ENCODE measurements around the gene SPTLC3. TPM values are rescaled to one million over a fixed set of nuclear protein-coding genes. Genes with fewer than 3 reads are reported as not detected.

The SPTLC3 gene
- total and polyA plus RNA-seq, 2 donors (not counting 1 experiment from before 2014, with no cell fraction given), result 4.0 TPM

DNA sequence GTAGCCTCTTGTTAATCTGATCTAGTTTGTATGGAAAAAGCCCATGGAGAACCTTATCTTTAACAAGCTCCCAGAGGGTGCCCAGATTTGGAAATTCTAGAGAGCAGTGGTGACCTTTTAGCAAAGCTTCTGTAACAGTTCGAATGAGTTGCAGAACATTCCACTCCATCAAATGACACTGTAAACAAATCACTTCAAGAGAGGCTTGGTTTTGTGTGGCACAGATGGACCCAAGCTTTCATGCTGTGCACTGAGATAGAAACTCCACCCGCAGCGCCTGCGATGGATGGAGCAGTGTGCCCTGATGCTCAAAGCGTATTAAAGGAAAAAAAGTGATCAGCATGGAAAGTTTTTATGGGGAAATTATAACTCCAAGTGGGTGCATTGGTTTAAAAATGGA is 157.2 kb downstream of the SPTLC3 start:
- no peak for TF ChIP-seq EZH2 (IDR thresholded peaks at IDR 0.05; ENCODE audit: low read length, missing control alignments)
- TF ChIP-seq, protein P1, sequence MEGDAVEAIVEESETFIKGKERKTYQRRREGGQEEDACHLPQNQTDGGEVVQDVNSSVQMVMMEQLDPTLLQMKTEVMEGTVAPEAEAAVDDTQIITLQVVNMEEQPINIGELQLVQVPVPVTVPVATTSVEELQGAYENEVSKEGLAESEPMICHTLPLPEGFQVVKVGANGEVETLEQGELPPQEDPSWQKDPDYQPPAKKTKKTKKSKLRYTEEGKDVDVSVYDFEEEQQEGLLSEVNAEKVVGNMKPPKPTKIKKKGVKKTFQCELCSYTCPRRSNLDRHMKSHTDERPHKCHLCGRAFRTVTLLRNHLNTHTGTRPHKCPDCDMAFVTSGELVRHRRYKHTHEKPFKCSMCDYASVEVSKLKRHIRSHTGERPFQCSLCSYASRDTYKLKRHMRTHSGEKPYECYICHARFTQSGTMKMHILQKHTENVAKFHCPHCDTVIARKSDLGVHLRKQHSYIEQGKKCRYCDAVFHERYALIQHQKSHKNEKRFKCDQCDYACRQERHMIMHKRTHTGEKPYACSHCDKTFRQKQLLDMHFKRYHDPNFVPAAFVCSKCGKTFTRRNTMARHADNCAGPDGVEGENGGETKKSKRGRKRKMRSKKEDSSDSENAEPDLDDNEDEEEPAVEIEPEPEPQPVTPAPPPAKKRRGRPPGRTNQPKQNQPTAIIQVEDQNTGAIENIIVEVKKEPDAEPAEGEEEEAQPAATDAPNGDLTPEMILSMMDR (conservative IDR thresholded peaks at IDR 0.05 in 1 of 2, IDR thresholded peaks at IDR 0.05 in 1 of 2; ENCODE audit: low read depth in 1 of 2, low read length in 2 of 2), result no peak
- H3K9me3 ChIP-seq (ENCODE audit: control insufficient read depth, insufficient read depth, low read depth, low read length), result no peaks in the 10 kb centered on the region
- no peaks in the 10 kb centered on the region for H4K20me1 ChIP-seq (ENCODE audit: control insufficient read depth, extremely low read depth, insufficient read depth, low read length)
- no peak overlapping the region for H2AFZ ChIP-seq (ENCODE audit: low read length)
- H3K9ac ChIP-seq (ENCODE audit: insufficient read depth, low read length), result no peak overlapping the region
- no peak overlapping the region for H3K27ac ChIP-seq (ENCODE audit: insufficient read depth, low read length)
- no peak overlapping the region for H3K4me2 ChIP-seq (ENCODE audit: extremely low read depth, insufficient read depth, low read length)
- no peaks in the 10 kb centered on the region for H3K36me3 ChIP-seq (ENCODE audit: control insufficient read depth, insufficient read depth, low read length)
- DNase-seq (ENCODE audit: low read depth in 2 of 2), result no peak
- no peaks in the 10 kb centered on the region for H3K4me1 ChIP-seq (ENCODE audit: control insufficient read depth, extremely low read depth, insufficient read depth, low read length)
- H3K4me3 ChIP-seq (replicated peaks in 1 of 4; ENCODE audit: control extremely low read depth in 1 of 4, insufficient read depth in 1 of 4, low read depth in 3 of 4, low read length in 4 of 4), result no peak overlapping the region
- no peaks in the 10 kb centered on the region for H3K27me3 ChIP-seq (ENCODE audit: control insufficient read depth, insufficient read depth, low read length)
- no peaks in the 10 kb centered on the region for H3K79me2 ChIP-seq (ENCODE audit: control insufficient read depth, insufficient read depth, low read length)

DNA sequence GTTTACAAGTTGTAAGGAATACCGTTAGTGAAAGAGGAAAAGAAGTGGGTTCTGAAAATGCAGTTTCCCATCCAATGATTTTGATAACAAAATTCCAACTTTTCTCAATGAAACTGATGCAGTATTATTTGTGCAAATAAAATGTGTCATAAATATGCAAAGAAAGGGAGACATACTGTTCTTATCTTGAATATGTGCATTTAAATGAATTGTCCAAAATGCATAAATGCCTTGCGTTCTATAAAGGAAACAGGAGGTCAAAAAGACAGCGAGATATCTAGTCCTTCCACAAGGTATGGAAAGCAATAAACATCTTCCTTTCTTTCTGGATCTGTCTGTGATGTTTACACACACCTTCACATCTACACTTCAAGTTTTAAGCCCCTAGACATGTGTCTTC is 157.7 kb downstream of the SPTLC3 start:
- no peaks in the 10 kb centered on the region for H3K79me2 ChIP-seq (ENCODE audit: control insufficient read depth, insufficient read depth, low read length)
- no peak overlapping the region for H3K9ac ChIP-seq (ENCODE audit: insufficient read depth, low read length)
- no peaks in the 10 kb centered on the region for H3K27me3 ChIP-seq (ENCODE audit: control insufficient read depth, insufficient read depth, low read length)
- H2AFZ ChIP-seq (ENCODE audit: low read length), result no peak overlapping the region
- no peak for DNase-seq (ENCODE audit: low read depth in 2 of 2)
- H3K4me1 ChIP-seq (ENCODE audit: control insufficient read depth, extremely low read depth, insufficient read depth, low read length), result no peaks in the 10 kb centered on the region
- H3K4me3 ChIP-seq (replicated peaks in 1 of 4; ENCODE audit: control extremely low read depth in 1 of 4, insufficient read depth in 1 of 4, low read depth in 3 of 4, low read length in 4 of 4), result no peak overlapping the region
- H3K4me2 ChIP-seq (ENCODE audit: extremely low read depth, insufficient read depth, low read length), result no peak overlapping the region
- TF ChIP-seq EZH2 (IDR thresholded peaks at IDR 0.05; ENCODE audit: low read length, missing control alignments), result no peak
- TF ChIP-seq, protein P1 (conservative IDR thresholded peaks at IDR 0.05 in 1 of 2, IDR thresholded peaks at IDR 0.05 in 1 of 2; ENCODE audit: low read depth in 1 of 2, low read length in 2 of 2), result no peak
- no peaks in the 10 kb centered on the region for H3K9me3 ChIP-seq (ENCODE audit: control insufficient read depth, insufficient read depth, low read depth, low read length)
- no peaks in the 10 kb centered on the region for H4K20me1 ChIP-seq (ENCODE audit: control insufficient read depth, extremely low read depth, insufficient read depth, low read length)
- H3K27ac ChIP-seq (ENCODE audit: insufficient read depth, low read length), result no peak overlapping the region
- no peaks in the 10 kb centered on the region for H3K36me3 ChIP-seq (ENCODE audit: control insufficient read depth, insufficient read depth, low read length)

- no peaks in the 10 kb centered on the region for H3K27me3 ChIP-seq (ENCODE audit: control insufficient read depth, insufficient read depth, low read length)
- no peak overlapping the region for H3K4me3 ChIP-seq (replicated peaks in 1 of 4; ENCODE audit: control extremely low read depth in 1 of 4, insufficient read depth in 1 of 4, low read depth in 3 of 4, low read length in 4 of 4)
- H3K79me2 ChIP-seq (ENCODE audit: control insufficient read depth, insufficient read depth, low read length), result no peaks in the 10 kb centered on the region
- TF ChIP-seq, protein P1 (conservative IDR thresholded peaks at IDR 0.05 in 1 of 2, IDR thresholded peaks at IDR 0.05 in 1 of 2; ENCODE audit: low read depth in 1 of 2, low read length in 2 of 2), result no peak
- no peak for TF ChIP-seq EZH2 (IDR thresholded peaks at IDR 0.05; ENCODE audit: low read length, missing control alignments)
- no peak overlapping the region for H2AFZ ChIP-seq (ENCODE audit: low read length)
- no peaks in the 10 kb centered on the region for H3K36me3 ChIP-seq (ENCODE audit: control insufficient read depth, insufficient read depth, low read length)
- H3K4me2 ChIP-seq (ENCODE audit: extremely low read depth, insufficient read depth, low read length), result no peak overlapping the region
- no peak overlapping the region for H3K27ac ChIP-seq (ENCODE audit: insufficient read depth, low read length)
- H3K4me1 ChIP-seq (ENCODE audit: control insufficient read depth, extremely low read depth, insufficient read depth, low read length), result no peaks in the 10 kb centered on the region
- H4K20me1 ChIP-seq (ENCODE audit: control insufficient read depth, extremely low read depth, insufficient read depth, low read length), result no peaks in the 10 kb centered on the region
- H3K9me3 ChIP-seq (ENCODE audit: control insufficient read depth, insufficient read depth, low read depth, low read length), result no peaks in the 10 kb centered on the region
- H3K9ac ChIP-seq (ENCODE audit: insufficient read depth, low read length), result no peak overlapping the region
- no peak for DNase-seq (ENCODE audit: low read depth in 2 of 2)
Observed at GRCh38 chr20:13169086-13169485, 160.3 kb downstream of the SPTLC3 start.

Measured in fibroblast of lung (primary cell).